A673 (cell line): ENCODE results near the gene P2RY13. TPM values are rescaled to one million over a fixed set of nuclear protein-coding genes. Genes with fewer than 3 reads are reported as not detected.

ENCODE experiments used
- Bru-seq: library from RNA; stranded (reverse); fragments of 400-500 nt; gene quantifications from one replicate; lab custom pipeline; 2021; lab: Mats Ljungman, UMichigan
- BruChase-seq, 2 experiments: library from RNA; stranded (reverse); fragments of 400-500 nt; gene quantifications; one replicate each; lab custom pipeline; 2021; lab: Mats Ljungman, UMichigan
- BruUV-seq: library from RNA; stranded (reverse); fragments of 400-500 nt; replicated peaks from 2 replicates; lab custom pipeline; 2021; lab: Mats Ljungman, UMichigan
- CTCF ChIA-PET: fragments of 300-600 bp; sonication (Branson Sonifier 250); formaldehyde crosslinking; loops from one replicate; lab custom pipeline; 2022; ENCODE audit warnings: antibody characterized with exemption; lab: Charles Lee
- POLR2A ChIA-PET: fragments of 300-600 bp; sonication (Branson Sonifier 250); formaldehyde crosslinking; loops from one replicate; lab custom pipeline; 2022; ENCODE audit warnings: antibody characterized with exemption; ENCODE audit not compliant: low non-redundant PET; lab: Charles Lee
- DNase-seq: peaks from one replicate; pipeline ENCODE4 v3.0.0-alpha.2; 2015; ENCODE audit warnings: low spot score
- H3K27ac ChIP-seq: fragments of 200-600 bp; sonication (generic); 2 replicates; pipeline ENCODE4 v1.5.1; 2016; ENCODE audit warnings: mixed run types, low read depth, mild to moderate bottlenecking, mixed read lengths, antibody characterized with exemption, low read length; ENCODE audit not compliant: poor library complexity, severe bottlenecking
- H3K27me3 ChIP-seq: fragments of 200-600 bp; sonication (generic); replicated peaks from 2 replicates; pipeline ENCODE4 v1.6.1; 2017; ENCODE audit warnings: mixed run types, low read depth, mild to moderate bottlenecking, mixed read lengths, antibody characterized with exemption, low read length; ENCODE audit not compliant: insufficient read depth, poor library complexity
- H3K36me3 ChIP-seq: fragments of 200-600 bp; sonication (generic); 2 replicates; pipeline ENCODE4 v1.6.1; 2016; ENCODE audit warnings: mixed run types, mild to moderate bottlenecking, mixed read lengths, antibody characterized with exemption, low read length; ENCODE audit not compliant: insufficient read depth, poor library complexity, severe bottlenecking
- H3K4me1 ChIP-seq: fragments of 200-600 bp; sonication (generic); 2 replicates; pipeline ENCODE4 v1.6.1; 2017; ENCODE audit warnings: mixed run types, mild to moderate bottlenecking, mixed read lengths, antibody characterized with exemption, low read length; ENCODE audit not compliant: insufficient read depth, poor library complexity, severe bottlenecking
- H3K4me3 ChIP-seq: fragments of 200-600 bp; sonication (generic); 2 replicates; pipeline ENCODE4 v1.5.1; 2016; ENCODE audit warnings: low read depth, mixed run types, mild to moderate bottlenecking, mixed read lengths, low read length; ENCODE audit not compliant: poor library complexity, severe bottlenecking
- H3K9me3 ChIP-seq: fragments of 200-600 bp; sonication (generic); 2 replicates; pipeline ENCODE4 v1.6.1; 2016; ENCODE audit warnings: mixed run types, low read depth, mild to moderate bottlenecking, mixed read lengths, antibody characterized with exemption, low read length; ENCODE audit not compliant: poor library complexity, severe bottlenecking
- CTCF ChIP-seq: fragments of 300-800, 200-600 bp; sonication (generic); conservative IDR thresholded peaks from 2 replicates; pipeline ENCODE4 v1.5.1; 2017; ENCODE audit warnings: low read depth, mild to moderate bottlenecking, antibody characterized with exemption, low read length, moderate library complexity, mixed read lengths
- EZH2 ChIP-seq: fragments of 200-600 bp; sonication (generic); IDR thresholded peaks from 2 replicates; pipeline ENCODE4 v1.6.1; 2017; ENCODE audit warnings: borderline replicate concordance, low read depth, mild to moderate bottlenecking, mixed read lengths, antibody characterized with exemption, low read length; ENCODE audit not compliant: poor library complexity, severe bottlenecking
- intact Hi-C: fragments of 100-400 bp; cut with micrococcal nuclease; formaldehyde crosslinking; loops from one replicate; pipeline ENCODE4 v1.10.0; 2022; ENCODE audit not compliant: unreplicated experiment
- long read RNA-seq: library from polyadenylated mRNA; stranded (forward); transcript quantifications from one replicate; pipeline ENCODE4 v2.0.0, GENCODE V29; 2022
- total RNA-seq: library from RNA; stranded (reverse); gene quantifications from 2 replicates; pipeline ENCODE4 v1.2.3, GENCODE V29; 2021

Gene P2RY13
- total RNA-seq (not detected in 2 replicates), Bru-seq, nascent RNA (not detected), BruChase-seq, experiment 1, labeled RNA remaining after a 2-hour chase (percentile 15 among the genes with signal in this experiment), BruChase-seq, experiment 2, labeled RNA remaining after a 6-hour chase (not detected)
- long read RNA-seq, result 0 reads

GRCh38 chr3:151329363-151329762 lies at the start of gene P2RY13:
TSS of gene P2RY13 (minus strand) at chr3:151329549. CDS start at chr3:151329528, 21 bp downstream.
- POLR2A ChIA-PET, result no interaction called here
- DNase-seq, result no peak
- no peaks in the 10 kb centered on the region for H3K9me3 ChIP-seq
- CTCF ChIA-PET, result no interaction called here
- BruUV-seq, result no TSS peak
- intact Hi-C loops, result no loop called here
- H3K27me3 ChIP-seq, result no peaks in the 10 kb centered on the region
- H3K4me3 ChIP-seq, result no peak within 1 kb of the TSS
- H3K27ac ChIP-seq, result no peak within 1 kb of the TSS
- TF ChIP-seq CTCF, result no peak
- TF ChIP-seq EZH2, result no peak
- H3K4me1 ChIP-seq, result peaks cover 9% of the 10 kb centered on the region
- no peaks in the 10 kb centered on the region for H3K36me3 ChIP-seq

GRCh38 chr3:151377768-151378385 lies 48.5 kb upstream of the P2RY13 start:
- DNase-seq, result no peak
- intact Hi-C loops, result no loop called here
- Histone ChIP-seq H3K27ac (no peak overlapping the region), H3K4me1 (no peaks in the 10 kb centered on the region), H3K36me3 (no peaks in the 10 kb centered on the region), H3K4me3 (no peak overlapping the region), H3K9me3 (no peaks in the 10 kb centered on the region), H3K27me3 (no peaks in the 10 kb centered on the region)
- TF ChIP-seq CTCF, result no peak
- TF ChIP-seq EZH2, result no peak
- ChIA-PET POLR2A (no interaction called here), CTCF (interaction anchor here (0.6 kb wide), 1 partner anchor 71 kb away, joined by 3 read pairs; no protein-coding TSS in a partner anchor)
- BruUV-seq, result no TSS peak

- Histone ChIP-seq H3K36me3 (no peaks in the 10 kb centered on the region), H3K27me3 (no peaks in the 10 kb centered on the region), H3K4me3 (no peak overlapping the region), H3K9me3 (no peaks in the 10 kb centered on the region), H3K27ac (no peak overlapping the region), H3K4me1 (no peaks in the 10 kb centered on the region)
- no peak for DNase-seq
- TF ChIP-seq CTCF, result no peak
- TF ChIP-seq EZH2, result no peak
- ChIA-PET POLR2A (no interaction called here), CTCF (no interaction called here)
- intact Hi-C loops, result no loop called here
- no TSS peak for BruUV-seq
Observed at GRCh38 chr3:151372063-151372820, 42.9 kb upstream of the P2RY13 start.
